ENCODE data around the gene ENTREP3.
"Not testable (repeated sequence)": the region's sequence is repeated elsewhere in the genome, so short reads cannot be mapped to it uniquely, and the experiment has no call there.

Gene ENTREP3

GRCh38 chr1:155255243-155256007 is at the start of gene ENTREP3:
ENTREP3 (minus strand) TSS chr1:155255483; CDS start chr1:155254877, 606 bp downstream.
- DNase-seq (ENCODE audit: low read depth): no peak

GRCh38 chr1:155304558-155305063 is 49.3 kb upstream of the ENTREP3 start:
- no peak for DNase-seq (ENCODE audit: low read depth)

GRCh38 chr1:155301342-155301841 is 46.1 kb upstream of the ENTREP3 start, which contains the start of gene PKLR:
PKLR (minus strand) TSS chr1:155301438; CDS start chr1:155301395, 43 bp downstream.
- no peak for DNase-seq (ENCODE audit: low read depth)

GRCh38 chr1:155300553-155301329 is 45.5 kb upstream of the ENTREP3 start:
- no peak for DNase-seq (ENCODE audit: low read depth)

GRCh38 chr1:155300024-155300423 is 44.7 kb upstream of the ENTREP3 start:
- DNase-seq (ENCODE audit: low read depth): no peak

- DNase-seq (ENCODE audit: low read depth): no peak
These were observed 42.1 kb upstream of the ENTREP3 start for GRCh38 chr1:155297384-155297783.

- DNase-seq (ENCODE audit: low read depth): no peak
These were observed 41.4 kb upstream of the ENTREP3 start for GRCh38 chr1:155296661-155297060.

GRCh38 chr1:155295942-155296267 is 40.6 kb upstream of the ENTREP3 start:
- no peak for DNase-seq (ENCODE audit: low read depth)

GRCh38 chr1:155295183-155295941 is 40.1 kb upstream of the ENTREP3 start:
- DNase-seq (ENCODE audit: low read depth): no peak

GRCh38 chr1:155294520-155295182 is 39.4 kb upstream of the ENTREP3 start:
- no peak for DNase-seq (ENCODE audit: low read depth)

- no peak for DNase-seq (ENCODE audit: low read depth)
These were observed 37.9 kb upstream of the ENTREP3 start for GRCh38 chr1:155293086-155293749.

- not testable (repeated sequence) for DNase-seq (ENCODE audit: low read depth)
These were observed 35.7 kb upstream of the ENTREP3 start for GRCh38 chr1:155291006-155291405.

GRCh38 chr1:155287987-155288543 is 32.8 kb upstream of the ENTREP3 start:
- DNase-seq (ENCODE audit: low read depth): no peak

- no peak for DNase-seq (ENCODE audit: low read depth)
These were observed 31.3 kb upstream of the ENTREP3 start for GRCh38 chr1:155286544-155286943.

- no peak for DNase-seq (ENCODE audit: low read depth)
These were observed 30.4 kb upstream of the ENTREP3 start for GRCh38 chr1:155285631-155286044.

- no peak for DNase-seq (ENCODE audit: low read depth)
These were observed 29.8 kb upstream of the ENTREP3 start for GRCh38 chr1:155285063-155285462.

GRCh38 chr1:155284476-155284875 is 29.2 kb upstream of the ENTREP3 start:
- DNase-seq (ENCODE audit: low read depth): no peak

GRCh38 chr1:155282488-155283091 is 27.3 kb upstream of the ENTREP3 start:
- DNase-seq (ENCODE audit: low read depth): no peak

- no peak for DNase-seq (ENCODE audit: low read depth)
These were observed 24.0 kb upstream of the ENTREP3 start for GRCh38 chr1:155279268-155279667.

- DNase-seq (ENCODE audit: low read depth): no peak
These were observed 23.4 kb upstream of the ENTREP3 start for GRCh38 chr1:155278689-155279160.
